Endothelial cell of umbilical vein (primary cell): ENCODE measurements around the gene PTPRU. TPM values are rescaled to one million over a fixed set of nuclear protein-coding genes. Genes with fewer than 3 reads are reported as not detected.

ENCODE experiments used
- BruUV-seq: library from RNA; stranded (reverse); fragments of 400-500 nt; replicated peaks from 2 replicates; lab custom pipeline; 2021; lab: Mats Ljungman, UMichigan
- CTCF ChIA-PET: fragments of 300-600, 350-600 bp; sonication (Branson Sonifier 250); formaldehyde crosslinking; loops from one replicate; lab custom pipeline; 2021; ENCODE audit warnings: antibody characterized with exemption, inconsistent platforms; lab: Charles Lee
- POLR2A ChIA-PET: fragments of 300-600, 350-600 bp; sonication (Branson Sonifier 250); formaldehyde crosslinking; loops from one replicate; lab custom pipeline; 2021; ENCODE audit warnings: antibody characterized with exemption, inconsistent platforms; lab: Charles Lee
- DNase-seq: peaks from one replicate; pipeline ENCODE4 v3.0.0-alpha.2; 2011; ENCODE audit warnings: low read depth, low spot score
- FAIRE-seq: peaks from 2 replicates; lab custom pipeline; 2011; peaks lifted over from hg19 to GRCh38; lab: Jason Lieb, UNC
- H2AFZ ChIP-seq: 2 replicates; pipeline ENCODE4 v1.6.0; 2012; ENCODE audit warnings: low read depth, low read length, control low read depth, inconsistent platforms
- H3K27ac ChIP-seq: 2 replicates; pipeline ENCODE4 v1.5.1; 2011; ENCODE audit warnings: low read depth, mild to moderate bottlenecking, control low read depth, low read length, moderate library complexity; ENCODE audit not compliant: insufficient read depth
- H3K27me3 ChIP-seq, 2 experiments: 2 replicates each; pipeline versions ENCODE4 v1.6.0 to v1.6.1; 2011; ENCODE audit warnings: low read length in 2 of 2, mixed read lengths in 1 of 2; ENCODE audit not compliant: control insufficient read depth in 2 of 2, insufficient read depth in 2 of 2
- H3K36me3 ChIP-seq, 2 experiments: 2 replicates in 1 of 2; 3 replicates in 1 of 2; pipeline ENCODE4 v1.5.1; 2011; ENCODE audit warnings: low read length in 2 of 2, mild to moderate bottlenecking in 1 of 2, moderate library complexity in 1 of 2; ENCODE audit not compliant: control insufficient read depth in 2 of 2, insufficient read depth in 2 of 2; ENCODE audit errors: extremely low read depth in 1 of 2
- H3K4me1 ChIP-seq: 3 replicates; pipeline ENCODE4 v1.5.1; 2011; ENCODE audit warnings: mild to moderate bottlenecking, low read length; ENCODE audit not compliant: control insufficient read depth, insufficient read depth; ENCODE audit errors: extremely low read depth
- H3K4me2 ChIP-seq: 2 replicates; pipeline ENCODE4 v1.6.1; 2011; ENCODE audit warnings: low read length, control low read depth, mixed read lengths; ENCODE audit not compliant: insufficient read depth
- H3K4me3 ChIP-seq, 3 experiments: fragments of 200-600 bp in 1 of 3; sonication (generic), shearing (Covaris generic) in 1 of 3; replicated peaks in 1 of 3; 2 replicates each; pipeline ENCODE4 v1.5.1; 2011 to 2016; ENCODE audit warnings: control low read depth in 3 of 3, low read length in 3 of 3, mild to moderate bottlenecking in 2 of 3, inconsistent platforms in 1 of 3, low read depth in 1 of 3, moderate library complexity in 1 of 3; ENCODE audit not compliant: insufficient read depth in 1 of 3
- H3K79me2 ChIP-seq: 2 replicates; pipeline ENCODE4 v1.6.0; 2012; ENCODE audit warnings: low read length, inconsistent platforms; ENCODE audit not compliant: control insufficient read depth, insufficient read depth
- H3K9ac ChIP-seq: replicated peaks from 2 replicates; pipeline ENCODE3; 2011; ENCODE audit warnings: low read length, control low read depth; ENCODE audit not compliant: insufficient read depth; ENCODE audit errors: extremely low read depth
- H3K9me1 ChIP-seq: replicated peaks from 3 replicates; pipeline ENCODE4 v1.6.0; 2011; ENCODE audit warnings: mild to moderate bottlenecking, low read length; ENCODE audit not compliant: control insufficient read depth, insufficient read depth; ENCODE audit errors: extremely low read depth
- H3K9me3 ChIP-seq: replicated peaks from 2 replicates; pipeline ENCODE4 v1.5.1; 2012; ENCODE audit warnings: low read length, inconsistent platforms; ENCODE audit not compliant: control insufficient read depth, insufficient read depth
- H4K20me1 ChIP-seq: replicated peaks from 2 replicates; pipeline ENCODE3; 2011; ENCODE audit warnings: mild to moderate bottlenecking, low read length; ENCODE audit not compliant: control insufficient read depth, insufficient read depth; ENCODE audit errors: extremely low read depth
- CTCF ChIP-seq, 2 donors: IDR thresholded peaks; 1 replicate in 1 of 2; 2 replicates in 1 of 2; pipeline ENCODE4 v1.5.1; 2011; ENCODE audit warnings: low read length in 2 of 2, mild to moderate bottlenecking in 2 of 2, moderate library complexity in 2 of 2, control low read depth in 1 of 2, inconsistent platforms in 1 of 2, low read depth in 1 of 2; ENCODE audit not compliant: insufficient read depth in 1 of 2; ENCODE audit errors: extremely low read depth in 1 of 2
- EZH2 ChIP-seq: IDR thresholded peaks from 2 replicates; pipeline ENCODE4 v1.6.1; 2012; ENCODE audit warnings: borderline replicate concordance, low read depth, mild to moderate bottlenecking, moderate library complexity, low read length, inconsistent platforms; ENCODE audit not compliant: severe bottlenecking
- FOS ChIP-seq: IDR thresholded peaks from 2 replicates; pipeline ENCODE4 v1.6.1; 2011; ENCODE audit warnings: mild to moderate bottlenecking, low read length, moderate library complexity, borderline replicate concordance; ENCODE audit not compliant: insufficient read depth
- GATA2 ChIP-seq: IDR thresholded peaks from 2 replicates; pipeline ENCODE4 v1.7.0; 2011; ENCODE audit warnings: low read depth, mild to moderate bottlenecking, moderate library complexity, mixed read lengths, low read length; ENCODE audit not compliant: insufficient read length, insufficient read depth
- JUN ChIP-seq: IDR thresholded peaks from 2 replicates; pipeline ENCODE4 v1.6.1; 2011; ENCODE audit warnings: borderline replicate concordance, low read depth; ENCODE audit not compliant: insufficient read length, insufficient read depth
- MAX ChIP-seq: IDR thresholded peaks from 2 replicates; pipeline ENCODE4 v1.6.1; 2011; ENCODE audit not compliant: insufficient read depth, insufficient read length
- MYC ChIP-seq: IDR thresholded peaks from one replicate; pipeline ENCODE4 v1.6.1; 2011; ENCODE audit warnings: mild to moderate bottlenecking, low read depth, low read length
- POLR2A ChIP-seq: IDR thresholded peaks from 2 replicates; pipeline ENCODE4 v1.6.1; 2012; ENCODE audit warnings: low read depth, mild to moderate bottlenecking, control low read depth, low read length
- POLR2AphosphoS5 ChIP-seq: IDR thresholded peaks from 2 replicates; pipeline ENCODE4 v1.6.1; 2012; ENCODE audit warnings: low read depth, mild to moderate bottlenecking, control low read depth, low read length, moderate library complexity; ENCODE audit not compliant: insufficient read depth
- dilution Hi-C: fragments of 300-500 bp; cut with MboI; formaldehyde crosslinking; loops from one replicate; pipeline ENCODE4 v1.15.0; 2019; ENCODE audit warnings: low sequenced_read_pairs; ENCODE audit not compliant: extremely low pct_ligation_motif_present
- intact Hi-C: fragments of 100-400 bp; cut with micrococcal nuclease; formaldehyde crosslinking; loops from one replicate; pipeline ENCODE4 v1.10.0; 2022
- polyA plus RNA-seq, 4 experiments: library from polyadenylated mRNA; depleted of rRNA in 3 of 4; stranded (reverse) in 3 of 4; unstranded in 1 of 4; fragments of >200 nt; gene quantifications; 2 replicates each; pipeline versions ENCODE4 v1.2.1 to v1.2.3, GENCODE V29; 2011 to 2012; ENCODE audit warnings: missing spikeins in 1 of 4
- total RNA-seq: library from RNA; stranded (reverse); gene quantifications from 2 replicates; pipeline ENCODE4 v1.2.3, GENCODE V29; 2021

PTPRU gene
- total and polyA plus RNA-seq, 2 donors (not counting 3 experiments of a cell fraction or from before 2014, with no cell fraction given) = 0.58 to 2.6 TPM

- no peak for TF ChIP-seq MYC
- TF ChIP-seq CTCF (IDR thresholded peaks at IDR 0.05; ENCODE audit: extremely low read depth in 1 of 2, insufficient read depth in 1 of 2, low read depth in 1 of 2, low read length in 2 of 2) = no peak
- no peak for TF ChIP-seq POLR2AphosphoS5
- TF ChIP-seq POLR2A = no peak
- no peak for TF ChIP-seq GATA2
- no peak for TF ChIP-seq JUN
- TF ChIP-seq EZH2 = no peak
- no peak for TF ChIP-seq FOS
- no peak for TF ChIP-seq MAX
- Histone ChIP-seq H3K4me2 (no peak overlapping the region), H3K36me3 (no peaks in the 10 kb centered on the region), H3K9me3 (no peaks in the 10 kb centered on the region), H3K79me2 (peaks cover 15% of the 10 kb centered on the region), H3K27me3 (peaks cover 0 to 1% of the 10 kb centered on the region in 2 experiments), H4K20me1 (no peaks in the 10 kb centered on the region), H3K27ac (no peak overlapping the region), H3K9ac (no peak overlapping the region), H3K4me1 (peaks cover 8% of the 10 kb centered on the region), H2AFZ (no peak overlapping the region), H3K4me3 (no peak overlapping the region), H3K9me1 (no peaks in the 10 kb centered on the region)
- dilution Hi-C loops (loop anchor here (25.0 kb wide), 1 partner anchor 860 kb away; no protein-coding TSS in a partner anchor), intact Hi-C loops (no loop called here)
- no TSS peak for BruUV-seq
- DNase-seq = no peak
- FAIRE-seq = no peak
- CTCF ChIA-PET = no interaction called here
- POLR2A ChIA-PET = interaction anchor here (0.7 kb wide), 1 partner anchor 1613 kb away, joined by 8 read pairs; no protein-coding TSS in a partner anchor
Observed at GRCh38 chr1:29227511-29227910, 8.8 kb upstream of the PTPRU start.
